Measurements from ENCODE around the gene TMEM240. TPM values are rescaled to one million over a fixed set of nuclear protein-coding genes. Genes with fewer than 3 reads are reported as not detected.

TMEM240 gene
- total and polyA plus RNA-seq, 10 of the 15 experiments (the other 5 are each of a cell fraction or from before 2014, with no cell fraction given): 0.17 to 0.49 TPM; not detected in 8

- ATAC-seq: no peak
- RAD21 ChIA-PET (ENCODE audit: unreplicated experiment): no interaction called here
- TF ChIP-seq SREBF2 (IDR thresholded peaks at IDR 0.05; ENCODE audit: low read length) (no peak), ETV6 (conservative IDR thresholded peaks at IDR 0.05 in 1 of 2, IDR thresholded peaks at IDR 0.05 in 1 of 2; ENCODE audit: borderline replicate concordance in 1 of 2, low read depth in 1 of 2) (no peak), ELK1 (IDR thresholded peaks at IDR 0.05; ENCODE audit: low read depth, low read length) (no peak), MAX (IDR thresholded peaks at IDR 0.05; ENCODE audit: low read depth, low read length) (no peak), ZNF274 (IDR thresholded peaks at IDR 0.05; ENCODE audit: insufficient read depth, insufficient read length) (no peak), MXI1 (IDR thresholded peaks at IDR 0.05; ENCODE audit: low read depth, low read length) (no peak), DPF2 (IDR thresholded peaks at IDR 0.05) (no peak), ZNF592 (IDR thresholded peaks at IDR 0.05) (no peak)
- Histone ChIP-seq H3K27ac (ENCODE audit: control insufficient read depth, insufficient read depth) (no peak overlapping the region), H3K9ac (ENCODE audit: control insufficient read depth, insufficient read depth, low read length) (no peak overlapping the region), H3K9me3 (replicated peaks; ENCODE audit: control insufficient read depth, insufficient read depth, low read length) (no peaks in the 10 kb centered on the region), H3K4me2 (ENCODE audit: control insufficient read depth, insufficient read depth) (no peak overlapping the region), H2AFZ (ENCODE audit: control insufficient read depth, low read depth, low read length) (no peak overlapping the region), H3K36me3 (ENCODE audit: control insufficient read depth in 2 of 2, insufficient read depth in 2 of 2, low read length in 1 of 2) (no peaks in the 10 kb centered on the region; a peak in 2 of 4 replicates), H3K27me3 (replicated peaks in 1 of 2; ENCODE audit: control insufficient read depth in 2 of 2, insufficient read depth in 2 of 2, low read length in 1 of 2) (no peaks in the 10 kb centered on the region), H3K79me2 (ENCODE audit: control insufficient read depth, insufficient read depth, low read length) (no peaks in the 10 kb centered on the region), H4K20me1 (ENCODE audit: control insufficient read depth, insufficient read depth) (no peaks in the 10 kb centered on the region), H3K4me3 (no peak overlapping the region), H3K4me1 (ENCODE audit: control insufficient read depth, insufficient read depth, low read length) (no peaks in the 10 kb centered on the region)
- CTCF ChIA-PET: no interaction called here
- in situ Hi-C loops (cut with MboI) (no loop called here), intact Hi-C loops (cut with micrococcal nuclease; ENCODE audit: unreplicated experiment) (no loop called here)
- POLR2A ChIA-PET: no interaction called here
- BruUV-seq (replicated peaks): no TSS peak
- SMC1A ChIA-PET (ENCODE audit: uncharacterized antibody, unreplicated experiment): no interaction called here
- WGBS (ENCODE audit: insufficient coverage, insufficient replicate concordance, low lambda C conversion rate, missing lambda C conversion rate): 80% methylated on average over 45 of the region's 53 CpGs
- no peak for DNase-seq (ENCODE audit: low read depth, low spot score)
- FAIRE-seq: no peak
Measured at GRCh38 chr1:1540818-1541628, 599 bp upstream of the TMEM240 start.

Data from GM12878 (cell line).